Prostate gland (tissue), 2 donors: ENCODE results near the gene SLC35F3.

Experiments used
- POLR2A ChIP-seq: fragments of 450-650 bp; IDR thresholded peaks from one replicate; pipeline ENCODE4 v1.6.1; 2016; ENCODE audit warnings: antibody characterized with exemption, mild to moderate bottlenecking
- POLR2AphosphoS5 ChIP-seq: sonication (generic); formaldehyde crosslinking; IDR thresholded peaks from one replicate; pipeline ENCODE4 v1.6.1; 2017; ENCODE audit warnings: antibody characterized with exemption
- TF ChIP-seq, protein P1 (sequence below), 4 experiments: fragments of 200-600 bp in 2 of 4; fragments of 450-650 bp in 2 of 4; sonication (generic) in 2 of 4; IDR thresholded peaks; 1 replicate in 3 of 4; 2 replicates in 1 of 4; pipeline ENCODE4 v1.5.1; 2016 to 2019; ENCODE audit warnings: antibody characterized with exemption in 4 of 4, mild to moderate bottlenecking in 2 of 4, moderate library complexity in 2 of 4

DNA sequence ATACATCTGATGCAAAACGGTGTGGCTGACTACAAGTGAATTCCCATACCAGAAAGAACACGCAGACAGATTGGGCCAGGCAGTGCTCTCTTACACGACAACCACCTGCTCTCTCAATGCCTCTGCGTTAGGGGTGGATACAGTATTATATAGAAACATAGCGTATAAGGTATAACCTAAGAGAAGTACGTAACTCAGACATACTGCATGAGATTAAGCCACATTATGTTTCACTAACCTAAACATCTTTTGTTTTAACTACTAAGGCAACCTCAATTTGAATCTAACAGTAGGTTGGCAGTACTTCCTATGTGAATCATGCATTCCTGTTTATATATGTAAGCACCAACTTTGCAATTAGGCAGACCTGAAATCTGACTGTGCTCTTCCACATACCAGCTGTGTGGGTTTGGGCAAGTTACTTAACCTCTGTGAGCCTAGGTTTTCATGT, 410.6 kb downstream of the SLC35F3 start:
- TF ChIP-seq, protein P1, sequence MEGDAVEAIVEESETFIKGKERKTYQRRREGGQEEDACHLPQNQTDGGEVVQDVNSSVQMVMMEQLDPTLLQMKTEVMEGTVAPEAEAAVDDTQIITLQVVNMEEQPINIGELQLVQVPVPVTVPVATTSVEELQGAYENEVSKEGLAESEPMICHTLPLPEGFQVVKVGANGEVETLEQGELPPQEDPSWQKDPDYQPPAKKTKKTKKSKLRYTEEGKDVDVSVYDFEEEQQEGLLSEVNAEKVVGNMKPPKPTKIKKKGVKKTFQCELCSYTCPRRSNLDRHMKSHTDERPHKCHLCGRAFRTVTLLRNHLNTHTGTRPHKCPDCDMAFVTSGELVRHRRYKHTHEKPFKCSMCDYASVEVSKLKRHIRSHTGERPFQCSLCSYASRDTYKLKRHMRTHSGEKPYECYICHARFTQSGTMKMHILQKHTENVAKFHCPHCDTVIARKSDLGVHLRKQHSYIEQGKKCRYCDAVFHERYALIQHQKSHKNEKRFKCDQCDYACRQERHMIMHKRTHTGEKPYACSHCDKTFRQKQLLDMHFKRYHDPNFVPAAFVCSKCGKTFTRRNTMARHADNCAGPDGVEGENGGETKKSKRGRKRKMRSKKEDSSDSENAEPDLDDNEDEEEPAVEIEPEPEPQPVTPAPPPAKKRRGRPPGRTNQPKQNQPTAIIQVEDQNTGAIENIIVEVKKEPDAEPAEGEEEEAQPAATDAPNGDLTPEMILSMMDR (IDR thresholded peaks at IDR 0.05) = no peak
- TF ChIP-seq POLR2A (no peak), POLR2AphosphoS5 (no peak)
